ENCODE measurements around the gene SOAT1. TPM values are rescaled to one million over a fixed set of nuclear protein-coding genes. Genes with fewer than 3 reads are reported as not detected.
"Not testable (repeated sequence)": the region's sequence is repeated elsewhere in the genome, so short reads cannot be mapped to it uniquely, and the experiment has no call there.

SOAT1 gene
- polyA plus RNA-seq, 1 of the 3 experiments (the other 2 are of a cell fraction), result 8.1 TPM

GRCh38 chr1:179293340-179294327 lies at the start of gene SOAT1 (continued):
- TF ChIP-seq MAX (IDR thresholded peaks at IDR 0.05; ENCODE audit: low read depth) (peak; percentile 65), REST (IDR thresholded peaks at IDR 0.05; ENCODE audit: low read depth, low read length) (no peak), USF2 (IDR thresholded peaks at IDR 0.05; ENCODE audit: borderline replicate concordance, low read depth, low read length) (no peak), NFIC (IDR thresholded peaks at IDR 0.05; ENCODE audit: borderline replicate concordance) (peak; percentile 91), RCOR1 (IDR thresholded peaks at IDR 0.05; ENCODE audit: low read length) (peak; percentile 36; the same call in 1 of the 2 replicates), USF1 (IDR thresholded peaks at IDR 0.05; ENCODE audit: borderline replicate concordance, low read depth) (no peak)

- H3K9me3 ChIP-seq; H3K36me3 ChIP-seq (replicated peaks in 1 of 2; ENCODE audit: control insufficient read depth in 1 of 2, insufficient read depth in 2 of 2, low read length in 1 of 2); H2AFZ ChIP-seq (ENCODE audit: low read depth); H3K79me2 ChIP-seq (ENCODE audit: insufficient read depth); H3K27ac ChIP-seq (ENCODE audit: low read depth in 2 of 2, low read length in 1 of 2); H3F3A ChIP-seq (replicated peaks; ENCODE audit: insufficient read depth); H3K4me1 ChIP-seq (ENCODE audit: control insufficient read depth in 1 of 2, insufficient read depth in 2 of 2, low read depth in 1 of 2, low read length in 1 of 2); H3K9me2 ChIP-seq; H3K4me2 ChIP-seq; H3K4me3 ChIP-seq (ENCODE audit: low read depth in 2 of 2, low read length in 1 of 2); H3K27me3 ChIP-seq (ENCODE audit: insufficient read depth); H4K20me1 ChIP-seq (ENCODE audit: insufficient read depth); H3K9ac ChIP-seq; DNase-seq: not testable (repeated sequence)
- CTCF ChIA-PET, result interaction anchor here (0.6 kb wide), 1 partner anchor 1118 kb away, joined by 3 read pairs; no protein-coding TSS in a partner anchor
- WGBS (ENCODE audit: low lambda C conversion rate), result 62% methylated on average over 2 of the region's 2 CpGs
- POLR2A ChIA-PET, result interaction anchor here (0.6 kb wide), 1 partner anchor 48 kb away, joined by 3 read pairs; the partner anchor contains the start of gene SOAT1
Measured at GRCh38 chr1:179245426-179245825, 48.2 kb upstream of the SOAT1 start.

All from SK-N-SH (cell line).